GM19240 (cell line): ENCODE data around the gene DDAH2.

Source experiments
- DNase-seq: peaks from one replicate; pipeline ENCODE4 v3.0.0; 2011; ENCODE audit warnings: low spot score; ENCODE audit not compliant: insufficient read length

DDAH2 gene

GRCh38 chr6:31733734-31734133 is 4.6 kb upstream of the DDAH2 start:
- DNase-seq = no peak

DNA sequence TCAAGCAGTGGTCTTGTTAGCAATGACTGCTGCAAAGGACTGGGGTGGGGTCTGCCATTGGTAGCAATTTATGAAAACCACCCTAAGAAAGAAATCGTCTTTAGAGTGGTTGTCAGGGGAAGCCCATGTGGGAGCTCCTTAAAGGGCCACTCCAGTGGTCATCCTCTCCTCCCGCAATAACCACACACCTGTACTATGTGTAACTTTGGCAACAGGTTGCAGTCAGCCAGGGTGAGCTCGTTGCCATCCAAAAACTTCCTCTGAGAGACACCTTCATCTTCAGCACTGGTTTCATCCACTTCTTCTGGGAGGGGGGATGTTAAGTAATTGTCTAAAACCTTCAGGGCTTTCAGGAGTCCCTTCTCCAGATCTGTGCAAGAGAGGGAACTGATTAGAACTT is 2.9 kb upstream of the DDAH2 start:
- no peak for DNase-seq

GRCh38 chr6:31730631-31731086 is 1.6 kb upstream of the DDAH2 start:
- DNase-seq = no peak

DNA sequence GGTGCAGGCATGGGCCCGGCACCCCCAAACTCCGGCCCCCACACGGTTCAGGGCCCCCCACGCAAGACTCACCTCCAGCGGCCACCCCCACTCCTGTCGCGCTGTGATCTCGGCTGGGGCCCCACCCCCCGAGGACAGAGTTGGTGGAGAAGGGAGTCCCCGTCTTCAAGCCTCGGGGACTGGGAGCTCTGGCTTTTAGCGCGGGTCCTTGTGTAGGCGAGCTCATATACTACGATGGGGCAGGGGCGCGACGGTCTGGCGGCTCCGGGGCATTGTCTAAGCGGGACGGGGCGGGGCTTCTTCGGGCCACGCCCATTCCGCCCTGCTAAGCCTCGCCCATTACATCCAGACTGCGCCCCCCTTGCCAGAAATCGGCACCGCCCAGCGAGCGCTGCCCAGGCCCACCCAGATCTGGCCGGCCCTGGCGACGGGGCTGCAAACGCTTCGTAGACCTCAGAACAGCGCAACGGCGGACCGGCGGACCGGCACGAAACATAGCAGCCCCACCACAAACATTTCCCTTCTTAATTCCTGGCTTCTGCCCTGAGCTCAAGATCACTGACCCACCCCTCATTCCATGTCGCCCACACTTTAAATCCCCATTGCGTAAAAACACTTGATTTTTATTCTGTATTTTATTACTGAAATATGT is 1.0 kb upstream of the DDAH2 start:
- no peak for DNase-seq

DNA sequence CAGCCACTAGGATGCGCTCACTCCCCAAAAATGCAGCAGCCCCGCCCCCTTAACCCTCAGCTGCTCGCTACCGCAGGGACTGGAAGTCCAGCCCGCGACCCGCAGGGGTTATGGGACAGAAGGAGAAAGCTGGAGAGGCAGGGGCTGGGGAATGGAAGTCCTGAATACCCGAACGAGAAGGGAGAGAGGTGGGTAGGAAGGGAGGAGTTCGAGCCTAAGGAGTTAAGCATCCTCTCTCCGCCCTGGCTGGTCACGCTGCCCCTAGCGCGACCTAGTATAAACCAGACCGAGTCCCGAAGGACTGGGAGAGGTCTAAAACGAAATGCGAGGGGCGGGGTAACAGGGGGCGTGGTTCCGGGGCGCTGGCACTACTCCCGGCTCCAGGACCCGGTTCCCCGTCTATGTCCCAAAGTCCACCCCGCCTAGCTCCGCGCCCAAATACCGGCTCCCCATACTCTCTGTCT is 448 bp upstream of the DDAH2 start:
- no peak for DNase-seq

- DNase-seq = no peak
These were observed 1.1 kb downstream of the DDAH2 start for GRCh38 chr6:31727717-31728671.

- DNase-seq = no peak
These were observed 1.9 kb downstream of the DDAH2 start for GRCh38 chr6:31727034-31727716.

- no peak for DNase-seq
These were observed 3.4 kb downstream of the DDAH2 start for GRCh38 chr6:31725502-31726350.

- DNase-seq = no peak
These were observed 5.0 kb downstream of the DDAH2 start for GRCh38 chr6:31723980-31724691.

GRCh38 chr6:31723245-31723979 is 5.7 kb downstream of the DDAH2 start, which contains the start of gene MPIG6B:
TSS of gene MPIG6B (plus strand) at chr6:31723373. CDS start at chr6:31723384, 11 bp downstream.
- DNase-seq = no peak

GRCh38 chr6:31722173-31722572 is 6.9 kb downstream of the DDAH2 start:
- no peak for DNase-seq

DNA sequence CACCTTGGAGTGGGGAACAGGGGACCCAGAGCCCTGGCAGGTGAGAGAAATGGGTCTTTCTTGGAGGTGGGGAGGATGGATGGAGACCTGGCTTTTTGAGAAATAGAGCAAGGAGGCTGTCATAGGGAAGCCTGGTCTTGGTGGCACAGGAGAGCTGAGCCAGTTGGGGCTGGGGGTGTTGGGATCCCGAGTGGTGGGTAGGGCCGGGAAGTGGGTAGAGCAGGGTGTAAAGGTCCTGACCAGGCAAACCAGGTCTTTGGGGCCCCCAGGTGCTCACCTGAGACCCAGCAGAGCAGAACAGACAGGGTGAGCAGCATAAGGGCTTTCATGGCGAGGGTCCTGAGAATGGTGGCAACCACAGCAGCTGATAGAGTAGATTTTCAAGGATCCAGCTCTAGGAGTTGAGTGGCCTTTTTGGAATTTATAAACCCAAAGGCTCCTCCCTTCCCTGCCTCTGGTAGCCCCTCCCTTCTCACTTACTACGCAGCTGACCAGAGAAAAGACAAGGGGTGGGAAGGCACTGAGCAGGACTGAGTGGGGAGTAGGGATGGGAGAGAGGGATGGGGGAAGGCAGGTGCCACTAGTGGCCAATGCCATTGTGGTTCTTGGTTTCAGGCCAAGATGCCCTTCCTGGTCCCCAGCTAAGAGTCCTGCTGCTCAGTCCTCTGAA is 7.6 kb downstream of the DDAH2 start, which contains the start of gene LY6G6C:
LY6G6C (minus strand) TSS at position 396 of the 670 bp plus-strand sequence; CDS start at position 329, 67 bp downstream.
- DNase-seq = no peak

DNA sequence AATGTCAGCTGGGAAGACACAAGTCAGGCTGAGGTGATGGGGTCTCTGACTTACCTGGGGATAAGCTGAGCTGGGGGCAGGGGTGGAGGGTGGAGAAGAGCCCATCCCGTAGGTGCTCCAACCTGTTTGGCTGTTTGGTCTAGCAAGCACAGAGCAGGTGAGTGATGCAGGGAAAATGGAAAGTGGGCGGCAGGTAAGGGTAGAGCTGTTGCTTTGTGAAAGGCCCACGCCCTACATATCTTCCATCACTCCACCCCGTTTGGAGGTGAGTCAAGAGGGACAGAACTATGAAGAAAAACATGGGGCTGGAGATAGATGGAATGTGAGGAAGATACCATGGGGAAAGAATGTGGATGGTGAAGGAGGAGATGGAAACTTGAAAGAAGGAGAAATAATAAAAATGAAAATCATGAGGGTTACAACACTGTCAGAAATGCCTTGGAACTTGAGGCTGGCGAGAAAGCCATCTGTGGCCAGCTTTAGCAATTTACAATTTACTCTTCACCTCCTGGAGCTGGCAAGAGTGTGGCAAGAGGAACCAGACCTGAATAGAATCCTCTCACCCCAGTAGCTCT is 8.8 kb downstream of the DDAH2 start:
- no peak for DNase-seq

GRCh38 chr6:31719001-31719400 is 10.1 kb downstream of the DDAH2 start:
- no peak for DNase-seq

DNA sequence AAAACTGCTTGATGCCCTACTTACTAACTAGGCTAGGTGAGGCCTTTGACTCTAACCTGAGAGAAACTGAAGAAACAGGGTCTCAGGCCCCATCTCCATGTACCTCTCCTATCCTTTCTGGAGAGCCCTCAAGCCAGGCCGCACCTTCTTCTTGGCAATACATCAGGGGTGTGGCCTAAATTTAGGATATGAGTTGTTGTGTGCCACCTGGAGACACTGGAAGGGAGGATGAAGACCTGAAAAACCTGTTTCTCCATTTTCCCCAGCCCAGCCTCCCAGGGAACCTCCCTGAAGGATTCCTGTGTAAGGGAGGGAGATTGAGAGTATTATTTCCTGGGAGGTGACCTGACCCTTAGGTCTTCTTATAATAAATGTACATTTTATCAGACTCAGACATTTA is 10.8 kb downstream of the DDAH2 start:
- no peak for DNase-seq

DNA sequence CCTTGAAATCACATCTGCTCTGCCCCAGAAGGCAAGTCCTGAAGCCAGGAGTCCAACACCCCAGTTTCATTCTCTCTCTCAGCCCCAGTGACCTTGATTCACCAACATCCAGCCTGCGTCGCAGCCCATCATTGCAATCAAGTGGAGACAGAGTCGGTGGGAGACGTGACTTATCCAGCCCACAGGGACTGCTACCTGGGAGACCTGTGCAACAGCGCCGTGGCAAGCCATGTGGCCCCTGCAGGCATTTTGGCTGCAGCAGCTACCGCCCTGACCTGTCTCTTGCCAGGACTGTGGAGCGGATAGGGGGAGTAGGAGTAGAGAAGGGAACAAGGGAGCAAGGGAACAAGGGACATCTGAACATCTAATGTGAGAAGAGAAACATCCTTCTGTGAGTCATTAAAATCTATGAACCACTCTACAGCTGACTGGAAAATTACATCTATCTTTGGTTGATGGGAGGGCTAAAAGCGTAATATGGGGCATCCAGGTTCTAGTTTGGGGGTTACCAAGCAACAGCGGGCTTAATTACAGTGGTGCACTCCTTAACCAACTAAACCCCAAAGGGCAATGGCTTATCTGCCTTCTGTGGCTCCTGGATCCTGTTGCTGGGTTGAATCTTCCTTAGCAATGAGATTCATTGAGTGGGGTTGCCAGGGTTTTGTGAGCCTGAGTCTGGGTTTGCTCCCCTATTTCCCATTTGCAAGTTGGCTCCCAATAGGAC is 11.4 kb downstream of the DDAH2 start:
- no peak for DNase-seq

GRCh38 chr6:31715022-31715958 is 13.8 kb downstream of the DDAH2 start, which contains the start of gene LY6G6D:
TSS of gene LY6G6D (plus strand) at chr6:31715348. CDS start at chr6:31715356, 8 bp downstream.
- DNase-seq = no peak
